NK-92 treated with Interleukin-12 subunit alpha and Interleukin-12 subunit beta, amount 100 ng/mL, for 24 hours (cell line): ENCODE data around the gene ERCC1.

Experiments used
- DNase-seq: peaks from one replicate; lab custom pipeline; 2025; lab: John Stamatoyannopoulos, UW

Gene ERCC1

DNA sequence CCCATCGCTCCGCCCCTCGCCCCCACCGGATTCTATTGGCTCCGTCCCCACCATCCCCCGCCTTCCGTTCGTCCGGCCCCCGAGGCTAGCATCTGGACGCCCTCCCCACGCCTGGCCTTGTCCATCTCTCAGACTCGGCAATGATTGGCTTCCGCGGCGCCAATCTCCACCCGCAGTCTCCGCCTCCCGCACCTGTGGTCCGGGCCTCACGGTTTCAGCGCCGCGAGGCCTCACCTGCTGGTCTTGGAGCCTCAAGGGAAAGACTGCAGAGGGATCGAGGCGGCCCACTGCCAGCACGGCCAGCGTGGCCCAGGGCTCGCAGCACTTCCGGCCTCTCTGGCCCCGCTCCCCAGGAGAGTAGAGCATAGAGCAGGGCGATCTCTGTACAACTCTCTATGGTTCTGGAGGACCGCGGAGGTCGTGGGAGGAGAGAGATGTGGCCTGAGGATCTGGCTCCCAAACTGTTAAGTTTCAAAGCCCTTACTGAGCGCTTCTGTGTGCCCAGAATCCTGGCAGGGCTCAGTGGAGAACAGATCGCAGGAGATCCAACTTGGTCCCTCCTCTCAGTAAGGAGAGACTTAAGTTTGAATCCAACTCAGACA lies at the start of gene ERCC1:
TSS of gene ERCC1 (minus strand) at position 329 of the 602 bp plus-strand sequence. CDS start 543 bp downstream, outside the sequence.
- peak; percentile 97 for DNase-seq

GRCh38 chr19:45473367-45473681 lies 49.6 kb upstream of the ERCC1 start:
- DNase-seq: no peak

GRCh38 chr19:45472563-45473366 lies 49.0 kb upstream of the ERCC1 start:
- DNase-seq: no peak

- no peak for DNase-seq
Observed at GRCh38 chr19:45471931-45472562, 48.3 kb upstream of the ERCC1 start.

DNA sequence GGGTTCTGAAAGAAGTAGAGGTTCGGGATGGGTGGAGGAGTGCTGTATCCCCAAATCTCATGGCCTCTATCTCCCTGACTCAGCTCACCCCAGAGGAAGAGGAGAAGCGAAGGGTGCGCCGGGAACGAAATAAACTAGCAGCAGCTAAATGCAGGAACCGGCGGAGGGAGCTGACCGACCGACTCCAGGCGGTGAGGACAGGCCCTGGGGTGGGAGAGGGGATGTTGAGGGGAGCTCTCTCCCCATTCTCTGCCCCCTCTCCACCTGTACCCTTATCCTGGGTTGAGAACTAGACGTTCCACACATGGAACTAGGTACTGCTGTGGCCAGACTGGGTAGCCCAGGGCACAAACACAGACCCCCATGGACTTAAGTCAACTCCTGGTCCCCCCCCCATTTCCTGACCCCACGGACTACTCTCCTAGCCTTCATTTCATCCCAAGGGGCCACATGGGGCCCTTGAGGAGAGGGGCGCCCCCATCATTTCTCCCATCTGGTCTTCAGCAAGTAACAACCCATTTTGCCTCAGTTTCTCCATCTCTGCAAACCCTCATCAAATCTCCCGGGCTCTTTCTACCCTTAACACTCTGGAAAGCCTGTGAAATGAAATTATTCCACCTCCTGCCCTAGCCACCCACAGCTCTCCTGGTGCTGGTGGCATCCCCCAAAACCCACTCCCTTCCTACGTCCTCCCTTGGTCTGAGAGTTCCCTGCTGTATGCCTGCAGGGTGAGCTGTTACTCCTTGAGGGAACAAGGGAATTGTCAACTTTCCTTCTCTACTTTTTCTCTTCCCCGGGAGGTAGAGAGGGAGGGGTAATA lies 47.6 kb upstream of the ERCC1 start:
- DNase-seq: no peak

DNA sequence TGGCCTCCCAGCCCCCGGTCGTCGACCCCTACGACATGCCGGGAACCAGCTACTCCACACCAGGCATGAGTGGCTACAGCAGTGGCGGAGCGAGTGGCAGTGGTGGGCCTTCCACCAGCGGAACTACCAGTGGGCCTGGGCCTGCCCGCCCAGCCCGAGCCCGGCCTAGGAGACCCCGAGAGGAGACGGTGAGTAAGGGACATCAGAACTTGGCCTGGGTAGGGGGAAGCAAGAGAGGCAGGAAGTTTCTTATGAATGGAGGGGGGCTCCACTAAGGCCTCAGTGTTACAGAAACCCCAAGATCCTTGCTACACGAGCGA lies 47.0 kb upstream of the ERCC1 start:
- no peak for DNase-seq

- no peak for DNase-seq
Observed at GRCh38 chr19:45469945-45470761, 46.4 kb upstream of the ERCC1 start.

- DNase-seq: peak; percentile 88
Observed at GRCh38 chr19:45469132-45469944, 45.6 kb upstream of the ERCC1 start.

- no peak for DNase-seq
Observed at GRCh38 chr19:45468803-45469131, 45.0 kb upstream of the ERCC1 start.

GRCh38 chr19:45468159-45468651 lies 44.5 kb upstream of the ERCC1 start:
- DNase-seq: peak; percentile 59

DNA sequence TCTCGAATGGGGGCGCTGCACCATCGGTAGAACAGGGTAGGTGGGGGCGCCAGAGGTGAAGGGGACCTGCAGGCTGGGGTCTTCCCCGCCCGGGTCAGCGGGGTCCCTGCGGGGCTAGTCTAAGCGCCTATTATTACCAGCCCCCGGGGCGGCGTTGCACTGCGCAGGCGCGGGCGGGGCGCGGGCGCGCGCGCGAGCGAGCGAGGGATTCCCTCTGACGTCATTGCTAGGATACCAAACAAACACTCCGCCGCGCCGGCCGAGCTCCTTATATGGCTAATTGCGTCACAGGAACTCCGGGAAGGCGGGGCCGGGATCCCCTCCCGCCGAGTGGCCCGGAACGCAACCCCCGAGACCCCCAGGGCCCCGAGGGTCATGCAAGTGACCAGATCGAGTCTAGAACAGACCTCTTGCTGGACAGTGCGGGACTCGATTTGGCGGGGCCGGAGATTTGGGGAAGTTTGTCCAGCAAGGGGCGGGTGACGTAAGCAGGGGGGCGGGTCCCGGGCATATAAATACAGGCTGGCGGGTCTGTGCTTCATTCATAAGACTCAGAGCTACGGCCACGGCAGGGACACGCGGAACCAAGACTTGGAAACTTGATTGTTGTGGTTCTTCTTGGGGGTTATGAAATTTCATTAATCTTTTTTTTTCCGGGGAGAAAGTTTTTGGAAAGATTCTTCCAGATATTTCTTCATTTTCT lies 43.9 kb upstream of the ERCC1 start, which contains the start of gene FOSB:
TSS of gene FOSB (plus strand) at position 541 of the 703 bp plus-strand sequence. CDS start 591 bp downstream, outside the sequence.
- DNase-seq: peak; percentile 93

GRCh38 chr19:45467115-45467455 lies 43.4 kb upstream of the ERCC1 start:
- no peak for DNase-seq

- no peak for DNase-seq
Observed at GRCh38 chr19:45464852-45465441, 41.2 kb upstream of the ERCC1 start.

- no peak for DNase-seq
Observed at GRCh38 chr19:45464274-45464673, 40.6 kb upstream of the ERCC1 start.

GRCh38 chr19:45463241-45463640 lies 39.5 kb upstream of the ERCC1 start:
- DNase-seq: no peak

GRCh38 chr19:45462174-45462573 lies 38.5 kb upstream of the ERCC1 start:
- no peak for DNase-seq

- no peak for DNase-seq
Observed at GRCh38 chr19:45460807-45461347, 37.2 kb upstream of the ERCC1 start.

DNA sequence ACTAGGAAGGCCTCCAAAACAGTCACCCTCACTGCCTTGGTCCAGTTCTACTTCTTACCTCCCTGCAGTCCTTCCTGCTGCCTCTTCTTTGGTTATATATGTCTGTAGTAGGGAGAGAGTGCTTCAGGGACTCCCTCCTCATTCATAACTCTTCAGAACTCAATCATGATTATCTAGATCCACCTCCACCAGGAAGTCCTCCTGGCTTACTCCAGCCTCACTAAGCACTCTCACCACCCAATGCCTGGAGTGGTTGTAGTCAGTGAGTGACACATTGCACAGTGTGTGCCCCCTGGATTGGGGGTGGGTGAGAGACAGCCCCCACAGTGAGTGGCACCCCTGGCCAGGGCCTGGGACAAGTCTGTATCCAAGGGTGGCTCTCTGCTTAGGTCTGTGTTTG lies 34.1 kb upstream of the ERCC1 start:
- no peak for DNase-seq

DNA sequence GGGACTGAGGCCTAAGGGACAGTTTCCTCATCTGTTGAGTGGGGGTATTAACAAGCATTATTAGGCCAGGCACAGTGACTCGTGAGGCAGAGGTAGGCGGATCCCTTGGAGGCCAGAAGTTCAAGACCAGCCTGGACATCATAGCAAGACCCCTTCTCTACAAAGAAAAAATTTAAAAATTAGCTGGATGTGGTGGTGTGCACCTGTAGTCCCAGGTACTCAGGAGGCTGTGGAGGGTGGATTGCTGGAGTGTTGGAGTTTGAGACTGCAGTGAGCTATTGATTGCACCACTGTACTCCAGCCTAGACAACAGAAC lies 32.7 kb upstream of the ERCC1 start:
- no peak for DNase-seq
